Measurements from ENCODE around the gene ZNRF3.

The ZNRF3 gene

GRCh38 chr22:28977481-28977971 is 94.2 kb downstream of the ZNRF3 start:
- FAIRE-seq, result no peak
- no peak for TF ChIP-seq PAX5 (IDR thresholded peaks at IDR 0.05; ENCODE audit: insufficient read depth, low read length, severe bottlenecking)
- TF ChIP-seq POLR2A (IDR thresholded peaks at IDR 0.05; ENCODE audit: low read depth, low read length), result no peak
- no peak for TF ChIP-seq SPI1 (IDR thresholded peaks at IDR 0.05; ENCODE audit: low read depth, low read length)
- TF ChIP-seq POLR2AphosphoS5 (IDR thresholded peaks at IDR 0.05; ENCODE audit: low read depth, low read length), result no peak
- no peak for TF ChIP-seq TAF1 (IDR thresholded peaks at IDR 0.05; ENCODE audit: low read depth, low read length)
- TF ChIP-seq POU2F2 (IDR thresholded peaks at IDR 0.05; ENCODE audit: low read depth, low read length), result no peak
- no peak for DNase-seq (ENCODE audit: insufficient read length, low spot score)

DNA sequence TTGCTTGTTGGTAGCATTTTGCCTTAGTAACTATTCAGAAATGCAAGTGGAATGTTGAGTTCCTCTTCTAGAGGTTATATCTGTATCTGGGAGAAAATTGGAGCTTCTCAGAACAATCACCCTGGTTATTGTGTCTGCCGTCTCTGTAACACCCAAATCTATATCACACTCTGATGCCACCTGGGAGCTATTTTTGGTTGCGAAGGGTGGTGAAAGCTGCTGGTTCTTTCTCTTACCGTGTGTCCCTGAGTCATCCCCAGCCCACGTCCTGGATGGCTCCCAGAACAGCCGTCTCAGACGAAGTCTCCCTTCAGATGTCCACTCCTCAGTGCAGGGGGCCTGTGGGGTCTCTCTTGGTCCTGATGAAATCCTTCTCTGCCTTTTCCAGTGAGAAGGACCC is 94.8 kb downstream of the ZNRF3 start:
- no peak for TF ChIP-seq POLR2A (IDR thresholded peaks at IDR 0.05; ENCODE audit: low read depth, low read length)
- no peak for TF ChIP-seq POU2F2 (IDR thresholded peaks at IDR 0.05; ENCODE audit: low read depth, low read length)
- no peak for TF ChIP-seq SPI1 (IDR thresholded peaks at IDR 0.05; ENCODE audit: low read depth, low read length)
- TF ChIP-seq PAX5 (IDR thresholded peaks at IDR 0.05; ENCODE audit: insufficient read depth, low read length, severe bottlenecking), result no peak
- TF ChIP-seq POLR2AphosphoS5 (IDR thresholded peaks at IDR 0.05; ENCODE audit: low read depth, low read length), result no peak
- no peak for TF ChIP-seq TAF1 (IDR thresholded peaks at IDR 0.05; ENCODE audit: low read depth, low read length)
- FAIRE-seq (no peak), DNase-seq (ENCODE audit: insufficient read length, low spot score) (no peak)

DNA sequence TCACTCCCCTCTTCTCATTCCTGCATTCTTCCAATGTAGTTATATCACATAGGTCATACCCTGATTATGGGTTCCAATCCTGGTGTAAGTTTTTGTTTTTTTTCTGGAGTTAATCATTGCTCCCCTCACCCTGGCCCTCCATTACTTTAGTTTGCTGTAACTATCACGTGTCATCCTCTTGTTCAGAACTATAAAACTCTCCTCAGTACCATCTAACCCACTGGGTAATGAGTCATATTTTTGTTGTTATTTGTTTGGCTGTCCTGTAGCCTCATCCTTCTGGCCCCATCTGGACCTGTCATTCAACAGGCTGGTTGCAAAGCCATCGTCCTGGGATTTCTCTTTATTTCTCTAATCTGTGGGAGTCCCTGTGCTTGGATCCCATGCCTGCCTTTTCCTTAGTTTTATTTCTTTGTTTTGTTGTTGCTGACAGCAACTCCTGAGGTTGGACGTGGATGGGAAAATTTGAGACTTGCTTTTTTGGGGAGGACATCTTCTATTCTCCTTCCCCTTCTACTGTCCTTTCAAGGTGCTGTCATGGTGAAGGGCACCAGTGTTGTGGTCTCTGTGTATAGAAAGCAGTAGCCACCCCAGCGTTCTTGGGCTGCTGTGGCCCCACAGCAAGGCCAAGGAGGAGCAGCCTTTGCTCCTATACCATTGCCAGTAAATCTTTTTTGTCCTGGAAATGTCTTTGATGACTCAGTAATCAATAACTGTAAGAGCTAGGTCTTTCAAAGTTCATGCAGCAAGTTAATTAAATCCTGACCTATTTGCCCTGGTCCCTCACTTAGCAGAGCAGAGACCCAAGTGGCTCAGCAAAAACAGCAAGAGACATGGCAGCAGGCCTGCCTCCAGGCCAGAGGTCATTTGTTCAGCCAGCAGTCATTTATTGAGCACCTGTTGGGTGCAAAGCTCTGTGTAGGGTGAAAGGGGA is 95.8 kb downstream of the ZNRF3 start:
- no peak for TF ChIP-seq TAF1 (IDR thresholded peaks at IDR 0.05; ENCODE audit: low read depth, low read length)
- no peak for TF ChIP-seq POLR2AphosphoS5 (IDR thresholded peaks at IDR 0.05; ENCODE audit: low read depth, low read length)
- no peak for TF ChIP-seq PAX5 (IDR thresholded peaks at IDR 0.05; ENCODE audit: insufficient read depth, low read length, severe bottlenecking)
- no peak for TF ChIP-seq SPI1 (IDR thresholded peaks at IDR 0.05; ENCODE audit: low read depth, low read length)
- TF ChIP-seq POU2F2 (IDR thresholded peaks at IDR 0.05; ENCODE audit: low read depth, low read length), result no peak
- no peak for TF ChIP-seq POLR2A (IDR thresholded peaks at IDR 0.05; ENCODE audit: low read depth, low read length)
- no peak for FAIRE-seq
- DNase-seq (ENCODE audit: insufficient read length, low spot score), result no peak

DNA sequence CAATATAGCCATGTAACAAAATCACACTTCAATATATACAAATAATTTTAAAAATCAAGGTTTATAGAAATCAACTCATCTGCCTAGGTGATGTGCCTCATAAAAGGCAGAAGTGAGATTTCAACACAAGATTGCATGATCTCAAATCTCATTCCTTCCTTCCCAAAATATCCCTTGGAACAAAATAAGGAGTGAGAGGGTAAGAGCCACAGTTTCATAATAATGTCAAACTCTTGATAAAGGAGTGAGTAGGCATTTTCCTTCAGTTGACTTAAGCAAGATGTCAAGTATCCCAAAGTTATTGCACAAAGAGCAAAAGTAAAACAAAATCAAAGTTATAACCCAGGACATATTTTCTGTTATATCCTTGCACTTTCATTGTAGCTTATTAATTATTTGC is 97.0 kb downstream of the ZNRF3 start:
- TF ChIP-seq POLR2A (IDR thresholded peaks at IDR 0.05; ENCODE audit: low read depth, low read length), result no peak
- no peak for TF ChIP-seq PAX5 (IDR thresholded peaks at IDR 0.05; ENCODE audit: insufficient read depth, low read length, severe bottlenecking)
- no peak for TF ChIP-seq POLR2AphosphoS5 (IDR thresholded peaks at IDR 0.05; ENCODE audit: low read depth, low read length)
- no peak for TF ChIP-seq POU2F2 (IDR thresholded peaks at IDR 0.05; ENCODE audit: low read depth, low read length)
- no peak for TF ChIP-seq TAF1 (IDR thresholded peaks at IDR 0.05; ENCODE audit: low read depth, low read length)
- TF ChIP-seq SPI1 (IDR thresholded peaks at IDR 0.05; ENCODE audit: low read depth, low read length), result no peak
- no peak for DNase-seq (ENCODE audit: insufficient read length, low spot score)
- no peak for FAIRE-seq

GRCh38 chr22:28981818-28982499 is 98.6 kb downstream of the ZNRF3 start:
- FAIRE-seq, result no peak
- DNase-seq (ENCODE audit: insufficient read length, low spot score), result no peak
- no peak for TF ChIP-seq POLR2AphosphoS5 (IDR thresholded peaks at IDR 0.05; ENCODE audit: low read depth, low read length)
- TF ChIP-seq TAF1 (IDR thresholded peaks at IDR 0.05; ENCODE audit: low read depth, low read length), result no peak
- TF ChIP-seq POLR2A (IDR thresholded peaks at IDR 0.05; ENCODE audit: low read depth, low read length), result no peak
- TF ChIP-seq SPI1 (IDR thresholded peaks at IDR 0.05; ENCODE audit: low read depth, low read length), result no peak
- TF ChIP-seq PAX5 (IDR thresholded peaks at IDR 0.05; ENCODE audit: insufficient read depth, low read length, severe bottlenecking), result no peak
- no peak for TF ChIP-seq POU2F2 (IDR thresholded peaks at IDR 0.05; ENCODE audit: low read depth, low read length)

GRCh38 chr22:28983190-28983589 is 99.8 kb downstream of the ZNRF3 start:
- no peak for DNase-seq (ENCODE audit: insufficient read length, low spot score)
- no peak for TF ChIP-seq PAX5 (IDR thresholded peaks at IDR 0.05; ENCODE audit: insufficient read depth, low read length, severe bottlenecking)
- no peak for TF ChIP-seq TAF1 (IDR thresholded peaks at IDR 0.05; ENCODE audit: low read depth, low read length)
- no peak for TF ChIP-seq SPI1 (IDR thresholded peaks at IDR 0.05; ENCODE audit: low read depth, low read length)
- no peak for TF ChIP-seq POLR2AphosphoS5 (IDR thresholded peaks at IDR 0.05; ENCODE audit: low read depth, low read length)

GRCh38 chr22:28983788-28984441 is 100.5 kb downstream of the ZNRF3 start:
- no peak for TF ChIP-seq POLR2AphosphoS5 (IDR thresholded peaks at IDR 0.05; ENCODE audit: low read depth, low read length)
- no peak for TF ChIP-seq PAX5 (IDR thresholded peaks at IDR 0.05; ENCODE audit: insufficient read depth, low read length, severe bottlenecking)
- no peak for TF ChIP-seq TAF1 (IDR thresholded peaks at IDR 0.05; ENCODE audit: low read depth, low read length)
- TF ChIP-seq POU2F2 (IDR thresholded peaks at IDR 0.05; ENCODE audit: low read depth, low read length), result no peak
- TF ChIP-seq POLR2A (IDR thresholded peaks at IDR 0.05; ENCODE audit: low read depth, low read length), result no peak
- no peak for TF ChIP-seq SPI1 (IDR thresholded peaks at IDR 0.05; ENCODE audit: low read depth, low read length)
- DNase-seq (ENCODE audit: insufficient read length, low spot score) (no peak), FAIRE-seq (no peak)

More at GRCh38 chr22:28983190-28983589, 99.8 kb downstream of the ZNRF3 start:
- no peak for FAIRE-seq

- DNase-seq (ENCODE audit: insufficient read length, low spot score) (no peak), FAIRE-seq (no peak)
- no peak for TF ChIP-seq POLR2AphosphoS5 (IDR thresholded peaks at IDR 0.05; ENCODE audit: low read depth, low read length)
- TF ChIP-seq POU2F2 (IDR thresholded peaks at IDR 0.05; ENCODE audit: low read depth, low read length), result no peak
- no peak for TF ChIP-seq POLR2A (IDR thresholded peaks at IDR 0.05; ENCODE audit: low read depth, low read length)
- no peak for TF ChIP-seq SPI1 (IDR thresholded peaks at IDR 0.05; ENCODE audit: low read depth, low read length)
- no peak for TF ChIP-seq TAF1 (IDR thresholded peaks at IDR 0.05; ENCODE audit: low read depth, low read length)
- no peak for TF ChIP-seq PAX5 (IDR thresholded peaks at IDR 0.05; ENCODE audit: insufficient read depth, low read length, severe bottlenecking)
These were observed 101.2 kb downstream of the ZNRF3 start for GRCh38 chr22:28984482-28985158.
